HUES64 (cell line): ENCODE measurements around the gene HMGCS2.

Experiments
- H3K27ac ChIP-seq: 2 replicates; pipeline ENCODE4 v1.7.0; 2013; ENCODE audit warnings: low read depth, low read length, inconsistent platforms
- H3K27me3 ChIP-seq: 2 replicates; pipeline ENCODE4 v1.6.1; 2013; ENCODE audit warnings: mild to moderate bottlenecking, low read length; ENCODE audit not compliant: insufficient read depth
- H3K36me3 ChIP-seq: 2 replicates; pipeline ENCODE4 v1.6.1; 2013; ENCODE audit warnings: mild to moderate bottlenecking, low read length; ENCODE audit not compliant: insufficient read depth
- H3K4me1 ChIP-seq: 2 replicates; pipeline ENCODE4 v1.6.1; 2013; ENCODE audit warnings: mild to moderate bottlenecking, low read length, moderate library complexity; ENCODE audit not compliant: insufficient read depth
- H3K4me3 ChIP-seq: 2 replicates; pipeline ENCODE4 v1.5.1; 2013; ENCODE audit warnings: mild to moderate bottlenecking, low read length, moderate library complexity
- H3K9ac ChIP-seq: 2 replicates; pipeline ENCODE4 v1.6.1; 2013; ENCODE audit warnings: mild to moderate bottlenecking, low read depth, low read length
- H3K9me3 ChIP-seq: 2 replicates; pipeline ENCODE4 v1.6.1; 2013; ENCODE audit warnings: low read depth, low read length; ENCODE audit not compliant: insufficient read depth
- WGBS: fragments of 150-250, 120-280 bp; methylation state at CpG from one replicate; pipeline ENCODE4 v1.1.7; 2013; ENCODE audit warnings: missing lambda C conversion rate; 5-methylcytosine and 5-hydroxymethylcytosine counted together

Gene HMGCS2

GRCh38 chr1:119805746-119806145 lies 37.0 kb upstream of the HMGCS2 start:
- H3K4me1 ChIP-seq = no peaks in the 10 kb centered on the region
- H3K9ac ChIP-seq = no peak overlapping the region
- H3K27me3 ChIP-seq = 0 out of 2 replicates have a peak, but pooled peaks cover 5% of the 10 kb centered on the region
- H3K4me3 ChIP-seq = no peak overlapping the region
- H3K36me3 ChIP-seq = no peaks in the 10 kb centered on the region
- WGBS = 93% methylated on average over 13 of the region's 13 CpGs
- H3K27ac ChIP-seq = no peak overlapping the region
- H3K9me3 ChIP-seq = no peaks in the 10 kb centered on the region

GRCh38 chr1:119805247-119805646 lies 36.5 kb upstream of the HMGCS2 start:
- Histone ChIP-seq H3K9ac (no peak overlapping the region), H3K27me3 (0 out of 2 replicates have a peak, but pooled peaks cover 5% of the 10 kb centered on the region), H3K36me3 (no peaks in the 10 kb centered on the region), H3K9me3 (no peaks in the 10 kb centered on the region), H3K4me1 (no peaks in the 10 kb centered on the region), H3K27ac (no peak overlapping the region), H3K4me3 (no peak overlapping the region)
- WGBS = 91% methylated on average over 8 of the region's 8 CpGs

GRCh38 chr1:119799599-119800177 lies 31.0 kb upstream of the HMGCS2 start:
- WGBS = 91% methylated on average over 15 of the region's 15 CpGs
- Histone ChIP-seq H3K4me3 (no peak overlapping the region), H3K9me3 (no peaks in the 10 kb centered on the region), H3K36me3 (no peaks in the 10 kb centered on the region), H3K27me3 (no peaks in the 10 kb centered on the region), H3K27ac (no peak overlapping the region), H3K4me1 (no peaks in the 10 kb centered on the region), H3K9ac (no peak overlapping the region)

- Histone ChIP-seq H3K9ac (no peak overlapping the region), H3K4me1 (no peaks in the 10 kb centered on the region), H3K36me3 (no peaks in the 10 kb centered on the region), H3K9me3 (no peaks in the 10 kb centered on the region), H3K4me3 (no peak overlapping the region), H3K27me3 (no peaks in the 10 kb centered on the region), H3K27ac (no peak overlapping the region)
- 93% methylated on average over 3 of the region's 4 CpGs for WGBS
Measured at GRCh38 chr1:119799003-119799402, 30.3 kb upstream of the HMGCS2 start.

- Histone ChIP-seq H3K27ac (no peak overlapping the region), H3K9me3 (no peaks in the 10 kb centered on the region), H3K4me3 (no peak overlapping the region), H3K36me3 (no peaks in the 10 kb centered on the region), H3K4me1 (no peaks in the 10 kb centered on the region), H3K27me3 (no peaks in the 10 kb centered on the region), H3K9ac (no peak overlapping the region)
- WGBS = 95% methylated on average over 7 of the region's 7 CpGs
Measured at GRCh38 chr1:119797606-119798005, 28.9 kb upstream of the HMGCS2 start.

- Histone ChIP-seq H3K36me3 (no peaks in the 10 kb centered on the region), H3K4me3 (no peak overlapping the region), H3K4me1 (no peaks in the 10 kb centered on the region), H3K27ac (no peak overlapping the region), H3K9me3 (no peaks in the 10 kb centered on the region), H3K9ac (no peak overlapping the region), H3K27me3 (no peaks in the 10 kb centered on the region)
- 80% methylated on average over 1 of the region's 1 CpG for WGBS
Measured at GRCh38 chr1:119797162-119797561, 28.5 kb upstream of the HMGCS2 start.

- 84% methylated on average over 9 of the region's 9 CpGs for WGBS
Measured at GRCh38 chr1:119795261-119796200, 26.8 kb upstream of the HMGCS2 start.

GRCh38 chr1:119794876-119795240 lies 26.2 kb upstream of the HMGCS2 start:
- 91% methylated on average over 3 of the region's 3 CpGs for WGBS
- H3K9ac ChIP-seq = no peak overlapping the region
- no peaks in the 10 kb centered on the region for H3K9me3 ChIP-seq
- no peak overlapping the region for H3K27ac ChIP-seq
- no peak overlapping the region for H3K4me3 ChIP-seq
- no peaks in the 10 kb centered on the region for H3K27me3 ChIP-seq
- no peaks in the 10 kb centered on the region for H3K36me3 ChIP-seq
- no peaks in the 10 kb centered on the region for H3K4me1 ChIP-seq

More at GRCh38 chr1:119795261-119796200, 26.8 kb upstream of the HMGCS2 start:
- no peak overlapping the region for H3K4me3 ChIP-seq
- no peaks in the 10 kb centered on the region for H3K27me3 ChIP-seq
- H3K9ac ChIP-seq = no peak overlapping the region
- H3K36me3 ChIP-seq = no peaks in the 10 kb centered on the region
- no peaks in the 10 kb centered on the region for H3K9me3 ChIP-seq
- H3K4me1 ChIP-seq = no peaks in the 10 kb centered on the region
- no peak overlapping the region for H3K27ac ChIP-seq

- Histone ChIP-seq H3K27ac (no peak overlapping the region), H3K9ac (no peak overlapping the region), H3K36me3 (no peaks in the 10 kb centered on the region), H3K9me3 (no peaks in the 10 kb centered on the region), H3K4me3 (no peak overlapping the region), H3K27me3 (no peaks in the 10 kb centered on the region), H3K4me1 (no peaks in the 10 kb centered on the region)
- 92% methylated on average over 8 of the region's 8 CpGs for WGBS
Measured at GRCh38 chr1:119794230-119794875, 25.6 kb upstream of the HMGCS2 start.

- Histone ChIP-seq H3K9ac (no peak overlapping the region), H3K9me3 (no peaks in the 10 kb centered on the region), H3K4me1 (no peaks in the 10 kb centered on the region), H3K27ac (no peak overlapping the region), H3K27me3 (no peaks in the 10 kb centered on the region), H3K4me3 (no peak overlapping the region), H3K36me3 (no peaks in the 10 kb centered on the region)
- WGBS = 92% methylated on average over 4 of the region's 4 CpGs
Measured at GRCh38 chr1:119791377-119791776, 22.7 kb upstream of the HMGCS2 start.
